SK-N-SH (cell line): Measurements from ENCODE around the gene SCD5. TPM values are rescaled to one million over a fixed set of nuclear protein-coding genes. Genes with fewer than 3 reads are reported as not detected.

Experiments
- CTCF ChIA-PET: fragments of 300-600, 350-600 bp; formaldehyde crosslinking; extraction: SDS; loops from one replicate; lab custom pipeline; 2021; lab: Yijun Ruan, JAX
- POLR2A ChIA-PET: fragments of 350-600 bp; sonication (Branson Sonifier 250); formaldehyde crosslinking; extraction: SDS; loops from one replicate; lab custom pipeline; 2020; ENCODE audit warnings: antibody characterized with exemption, inconsistent platforms; lab: Yijun Ruan, JAX
- DNase-seq: peaks from one replicate; pipeline ENCODE4 v3.0.0; 2012
- H2AFZ ChIP-seq: fragments of 200-600 bp; sonication (generic); 2 replicates; pipeline ENCODE4 v1.8.1; 2016; ENCODE audit warnings: antibody characterized with exemption, mild to moderate bottlenecking, low read depth
- H3F3A ChIP-seq: fragments of 200-600 bp; sonication (generic); replicated peaks from 2 replicates; pipeline ENCODE3; 2016; ENCODE audit warnings: antibody characterized with exemption, mild to moderate bottlenecking; ENCODE audit not compliant: insufficient read depth
- H3K27ac ChIP-seq, 2 experiments: fragments of 200-500 bp in 1 of 2; fragments of 200-600 bp in 1 of 2; sonication (Bioruptor generic) in 1 of 2; sonication (generic), shearing (Covaris generic) in 1 of 2; 2 replicates each; pipeline versions ENCODE4 v1.5.1 to v1.6.1; 2014 to 2016; ENCODE audit warnings: low read depth in 2 of 2, inconsistent platforms in 1 of 2, low read length in 1 of 2, mild to moderate bottlenecking in 1 of 2, mixed read lengths in 1 of 2
- H3K27me3 ChIP-seq: fragments of 200-600 bp; sonication (generic), shearing (Covaris generic); 2 replicates; pipeline ENCODE4 v1.6.1; 2016; ENCODE audit warnings: mixed run types; ENCODE audit not compliant: insufficient read depth
- H3K36me3 ChIP-seq, 2 experiments: fragments of 200-500 bp in 1 of 2; fragments of 200-600 bp in 1 of 2; sonication (Bioruptor generic) in 1 of 2; sonication (generic) in 1 of 2; replicated peaks in 1 of 2; 2 replicates each; pipeline versions ENCODE3 to v1.5.1; 2014 to 2016; ENCODE audit warnings: low read length in 1 of 2, mild to moderate bottlenecking in 1 of 2; ENCODE audit not compliant: insufficient read depth in 2 of 2, control insufficient read depth in 1 of 2
- H3K4me1 ChIP-seq, 2 experiments: fragments of 200-500 bp in 1 of 2; fragments of 200-600 bp in 1 of 2; sonication (Bioruptor generic) in 1 of 2; sonication (generic), shearing (Covaris generic) in 1 of 2; 2 replicates each; pipeline versions ENCODE4 v1.5.1 to v1.6.1; 2014 to 2016; ENCODE audit warnings: low read depth in 1 of 2, low read length in 1 of 2, mixed run types in 1 of 2; ENCODE audit not compliant: insufficient read depth in 2 of 2, control insufficient read depth in 1 of 2
- H3K4me2 ChIP-seq: fragments of 200-600 bp; sonication (generic), shearing (Covaris generic); 2 replicates; pipeline ENCODE4 v1.6.1; 2017; ENCODE audit warnings: mixed run types
- H3K4me3 ChIP-seq, 2 experiments: fragments of 200-500 bp in 1 of 2; fragments of 200-600 bp in 1 of 2; sonication (Bioruptor generic) in 1 of 2; sonication (generic), shearing (Covaris generic) in 1 of 2; 2 replicates each; pipeline versions ENCODE4 v1.5.1 to v1.8.1; 2014 to 2016; ENCODE audit warnings: low read depth in 2 of 2, inconsistent platforms in 1 of 2, low read length in 1 of 2, mild to moderate bottlenecking in 1 of 2, mixed read lengths in 1 of 2, moderate library complexity in 1 of 2
- H3K79me2 ChIP-seq: fragments of 200-600 bp; sonication (generic); 2 replicates; pipeline ENCODE4 v1.8.1; 2017; ENCODE audit warnings: mild to moderate bottlenecking; ENCODE audit not compliant: insufficient read depth
- H3K9ac ChIP-seq: fragments of 200-600 bp; sonication (generic); 2 replicates; pipeline ENCODE4 v1.6.1; 2017; ENCODE audit warnings: mixed run types
- H3K9me2 ChIP-seq: fragments of 200-600 bp; sonication (generic); 2 replicates; pipeline ENCODE4 v1.6.1; 2017; ENCODE audit warnings: mixed run types
- H3K9me3 ChIP-seq: fragments of 200-600 bp; sonication (generic); 2 replicates; pipeline ENCODE4 v1.6.1; 2017; ENCODE audit warnings: mixed run types, mild to moderate bottlenecking, moderate library complexity
- H4K20me1 ChIP-seq: fragments of 200-600 bp; sonication (generic); 2 replicates; pipeline ENCODE4 v1.6.1; 2017; ENCODE audit warnings: mild to moderate bottlenecking, mixed run types; ENCODE audit not compliant: insufficient read depth
- CHD2 ChIP-seq: fragments of 150-350 bp; IDR thresholded peaks from 2 replicates; pipeline ENCODE4 v1.6.1; 2018; ENCODE audit warnings: low read length; ENCODE audit not compliant: partially characterized antibody
- ELF1 ChIP-seq: IDR thresholded peaks from 2 replicates; pipeline ENCODE4 v1.4.0; 2012
- FOSL2 ChIP-seq: IDR thresholded peaks from 2 replicates; pipeline ENCODE4 v1.4.0; 2012; ENCODE audit warnings: low read depth, mild to moderate bottlenecking, moderate library complexity, borderline replicate concordance
- GABPA ChIP-seq: IDR thresholded peaks from 2 replicates; pipeline ENCODE4 v1.4.0; 2012; ENCODE audit warnings: low read depth, mild to moderate bottlenecking
- GATA2 ChIP-seq: sonication (generic); formaldehyde crosslinking; IDR thresholded peaks from 2 replicates; pipeline ENCODE4 v1.5.0; 2020; ENCODE audit warnings: mild to moderate bottlenecking, missing genetic modification reagents
- IRF3 ChIP-seq: fragments of 150-350 bp; IDR thresholded peaks from 2 replicates; pipeline ENCODE4 v1.6.1; 2016; ENCODE audit warnings: mild to moderate bottlenecking, low read depth, low read length
- MXI1 ChIP-seq: IDR thresholded peaks from 2 replicates; pipeline ENCODE4 v1.6.1; 2012; ENCODE audit warnings: mild to moderate bottlenecking, low read depth, low read length, improper control_type of control experiment
- NRF1 ChIP-seq: IDR thresholded peaks from 2 replicates; pipeline ENCODE4 v1.6.1; 2012; ENCODE audit warnings: low read depth, mild to moderate bottlenecking, low read length
- RCOR1 ChIP-seq: fragments of 150-350 bp; IDR thresholded peaks from 2 replicates; pipeline ENCODE4 v1.6.1; 2017; ENCODE audit warnings: antibody characterized with exemption, low read length
- RFX5 ChIP-seq: IDR thresholded peaks from 2 replicates; pipeline ENCODE4 v1.6.1; 2012; ENCODE audit warnings: mild to moderate bottlenecking, improper control_type of control experiment, low read length
- SIN3A ChIP-seq: IDR thresholded peaks from 2 replicates; pipeline ENCODE4 v1.6.1; 2012; ENCODE audit warnings: low read depth, mild to moderate bottlenecking, low read length, moderate library complexity, borderline replicate concordance
- TAF1 ChIP-seq: IDR thresholded peaks from 2 replicates; pipeline ENCODE4 v1.6.1; 2012; ENCODE audit warnings: low read depth, mild to moderate bottlenecking, low read length, moderate library complexity, borderline replicate concordance
- TEAD4 ChIP-seq: IDR thresholded peaks from 2 replicates; pipeline ENCODE4 v1.4.0; 2012; ENCODE audit warnings: mild to moderate bottlenecking, borderline replicate concordance; ENCODE audit not compliant: insufficient read depth
- YY1 ChIP-seq: IDR thresholded peaks from 2 replicates; pipeline ENCODE4 v1.4.0; 2012; ENCODE audit warnings: low read depth, mild to moderate bottlenecking
- WGBS: methylation state at CpG from one replicate; pipeline ENCODE4 v1.1.6; 2017; ENCODE audit warnings: low lambda C conversion rate; 5-methylcytosine and 5-hydroxymethylcytosine counted together
- polyA plus RNA-seq, 3 experiments: library from polyadenylated mRNA; depleted of rRNA; stranded (reverse); fragments of >200 nt; gene quantifications; 2 replicates each; pipeline ENCODE4 v1.2.3, GENCODE V29; 2012
- TF ChIP-seq, protein P1 (sequence below): IDR thresholded peaks from 2 replicates; pipeline ENCODE4; 2012
- TF ChIP-seq, protein P2 (sequence below): fragments of 150-350 bp; IDR thresholded peaks from 2 replicates; pipeline ENCODE4 v1.6.1; 2017; ENCODE audit warnings: antibody characterized with exemption, low read length, low read depth, borderline replicate concordance
- TF ChIP-seq, protein P3 (sequence below): IDR thresholded peaks from 2 replicates; pipeline ENCODE4 v1.4.0; 2012; ENCODE audit warnings: low read depth, borderline replicate concordance
- TF ChIP-seq, protein P4 (sequence below): IDR thresholded peaks from 2 replicates; pipeline ENCODE4 v1.4.0; 2012; ENCODE audit warnings: low read depth, borderline replicate concordance

The SCD5 gene
- polyA plus RNA-seq, 1 of the 3 experiments (the other 2 are of a cell fraction): 23.7 TPM

DNA sequence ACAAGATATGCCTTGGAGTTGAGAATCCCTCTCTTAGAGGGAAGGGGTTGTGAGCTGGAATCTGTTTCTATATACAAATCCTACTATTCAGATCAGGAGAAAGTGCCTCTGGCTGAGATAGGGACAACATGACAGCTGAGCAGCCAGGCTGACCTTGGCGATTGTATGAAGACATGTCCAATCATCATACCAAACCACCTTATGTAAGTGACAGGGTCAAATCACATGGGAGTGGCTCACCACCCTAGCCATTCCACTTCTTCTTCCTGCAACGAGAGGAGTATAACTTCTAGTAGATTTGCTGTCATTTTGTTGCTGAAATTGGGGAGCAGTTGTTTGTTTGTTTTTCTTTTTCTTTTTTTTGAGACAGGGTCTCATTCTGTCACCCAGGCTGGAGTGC lies 188.6 kb downstream of the SCD5 start (continued):
- TF ChIP-seq CHD2 (no peak), IRF3 (no peak)
- TF ChIP-seq, protein P1, sequence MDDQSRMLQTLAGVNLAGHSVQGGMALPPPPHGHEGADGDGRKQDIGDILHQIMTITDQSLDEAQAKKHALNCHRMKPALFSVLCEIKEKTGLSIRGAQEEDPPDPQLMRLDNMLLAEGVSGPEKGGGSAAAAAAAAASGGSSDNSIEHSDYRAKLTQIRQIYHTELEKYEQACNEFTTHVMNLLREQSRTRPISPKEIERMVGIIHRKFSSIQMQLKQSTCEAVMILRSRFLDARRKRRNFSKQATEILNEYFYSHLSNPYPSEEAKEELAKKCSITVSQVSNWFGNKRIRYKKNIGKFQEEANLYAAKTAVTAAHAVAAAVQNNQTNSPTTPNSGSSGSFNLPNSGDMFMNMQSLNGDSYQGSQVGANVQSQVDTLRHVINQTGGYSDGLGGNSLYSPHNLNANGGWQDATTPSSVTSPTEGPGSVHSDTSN: no peak

DNA sequence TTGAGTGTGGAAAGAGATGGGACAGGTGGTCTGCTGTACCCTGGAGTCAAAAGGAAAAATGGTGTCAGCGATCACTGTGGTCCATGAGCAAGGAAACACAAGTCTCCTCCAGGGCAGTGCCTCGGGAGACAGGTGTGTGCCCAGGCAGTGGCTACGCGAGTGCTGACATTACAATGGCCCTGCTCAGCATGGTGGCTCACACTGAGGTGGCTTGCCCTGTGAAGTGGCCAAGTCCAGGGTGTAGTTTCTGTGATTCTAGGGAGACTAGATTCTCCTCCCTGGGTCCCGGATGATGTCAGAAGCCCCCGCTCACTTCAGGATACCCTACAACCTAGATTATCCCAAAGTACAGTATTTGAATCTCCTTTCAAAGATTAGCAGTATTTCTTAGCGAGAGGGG lies 192.0 kb downstream of the SCD5 start:
- Histone ChIP-seq H3K9me3 (no peaks in the 10 kb centered on the region), H2AFZ (no peak overlapping the region), H3K79me2 (no peaks in the 10 kb centered on the region), H3K9me2 (no peaks in the 10 kb centered on the region), H3K4me3 (no peak overlapping the region), H3K36me3 (no peaks in the 10 kb centered on the region), H4K20me1 (no peaks in the 10 kb centered on the region), H3K27ac (no peak overlapping the region), H3K4me1 (no peaks in the 10 kb centered on the region), H3K4me2 (no peak overlapping the region), H3F3A (no peaks in the 10 kb centered on the region), H3K9ac (no peak overlapping the region), H3K27me3 (no peaks in the 10 kb centered on the region)
- POLR2A ChIA-PET: no interaction called here
- CTCF ChIA-PET: no interaction called here
- TF ChIP-seq GABPA (no peak), MXI1 (no peak), TEAD4 (no peak), NRF1 (no peak), TAF1 (no peak), SIN3A (no peak)
- TF ChIP-seq, protein P1: no peak
- no peak for DNase-seq
- 79% methylated on average over 7 of the region's 7 CpGs for WGBS

DNA sequence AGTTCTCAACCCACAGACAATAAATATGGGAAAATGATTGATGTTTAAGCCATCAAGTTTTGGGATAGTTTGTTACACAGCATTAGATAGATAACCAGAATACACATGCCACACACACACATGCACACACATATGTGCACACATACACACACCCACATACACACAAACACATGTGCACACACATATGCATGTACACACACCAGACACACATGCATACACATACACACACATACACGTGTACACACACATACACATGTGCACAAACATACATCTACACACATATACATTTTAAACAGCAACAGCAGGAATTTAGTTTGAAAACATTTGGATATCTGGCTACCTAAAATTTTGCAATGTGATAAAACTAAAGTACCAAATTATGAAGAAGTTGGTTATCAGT lies 194.1 kb downstream of the SCD5 start:
- H2AFZ ChIP-seq: no peak overlapping the region
- no peak overlapping the region for H3K4me2 ChIP-seq
- 68% methylated on average over 1 of the region's 1 CpG for WGBS
- no peak for DNase-seq
- H3K4me3 ChIP-seq: no peak overlapping the region
- H3K9me2 ChIP-seq: no peaks in the 10 kb centered on the region
- no peaks in the 10 kb centered on the region for H3K36me3 ChIP-seq
- H3F3A ChIP-seq: no peaks in the 10 kb centered on the region
- H3K9ac ChIP-seq: no peak overlapping the region
- no peaks in the 10 kb centered on the region for H3K9me3 ChIP-seq
- no peak overlapping the region for H3K27ac ChIP-seq
- no peaks in the 10 kb centered on the region for H3K79me2 ChIP-seq
- no peaks in the 10 kb centered on the region for H3K4me1 ChIP-seq
- H3K27me3 ChIP-seq: no peaks in the 10 kb centered on the region
- ChIA-PET CTCF (no interaction called here), POLR2A (no interaction called here)
- H4K20me1 ChIP-seq: no peaks in the 10 kb centered on the region
- TF ChIP-seq ELF1: no peak
- no peak for TF ChIP-seq FOSL2
- no peak for TF ChIP-seq RCOR1
- no peak for TF ChIP-seq SIN3A
- no peak for TF ChIP-seq YY1
- TF ChIP-seq, protein P2, sequence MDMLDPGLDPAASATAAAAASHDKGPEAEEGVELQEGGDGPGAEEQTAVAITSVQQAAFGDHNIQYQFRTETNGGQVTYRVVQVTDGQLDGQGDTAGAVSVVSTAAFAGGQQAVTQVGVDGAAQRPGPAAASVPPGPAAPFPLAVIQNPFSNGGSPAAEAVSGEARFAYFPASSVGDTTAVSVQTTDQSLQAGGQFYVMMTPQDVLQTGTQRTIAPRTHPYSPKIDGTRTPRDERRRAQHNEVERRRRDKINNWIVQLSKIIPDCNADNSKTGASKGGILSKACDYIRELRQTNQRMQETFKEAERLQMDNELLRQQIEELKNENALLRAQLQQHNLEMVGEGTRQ: no peak
- no peak for TF ChIP-seq GATA2 (CRISPR knock-in tag)
- TF ChIP-seq RFX5: no peak
- no peak for TF ChIP-seq IRF3
- TF ChIP-seq, protein P3, sequence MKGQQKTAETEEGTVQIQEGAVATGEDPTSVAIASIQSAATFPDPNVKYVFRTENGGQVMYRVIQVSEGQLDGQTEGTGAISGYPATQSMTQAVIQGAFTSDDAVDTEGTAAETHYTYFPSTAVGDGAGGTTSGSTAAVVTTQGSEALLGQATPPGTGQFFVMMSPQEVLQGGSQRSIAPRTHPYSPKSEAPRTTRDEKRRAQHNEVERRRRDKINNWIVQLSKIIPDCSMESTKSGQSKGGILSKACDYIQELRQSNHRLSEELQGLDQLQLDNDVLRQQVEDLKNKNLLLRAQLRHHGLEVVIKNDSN: no peak
- TF ChIP-seq, protein P4, sequence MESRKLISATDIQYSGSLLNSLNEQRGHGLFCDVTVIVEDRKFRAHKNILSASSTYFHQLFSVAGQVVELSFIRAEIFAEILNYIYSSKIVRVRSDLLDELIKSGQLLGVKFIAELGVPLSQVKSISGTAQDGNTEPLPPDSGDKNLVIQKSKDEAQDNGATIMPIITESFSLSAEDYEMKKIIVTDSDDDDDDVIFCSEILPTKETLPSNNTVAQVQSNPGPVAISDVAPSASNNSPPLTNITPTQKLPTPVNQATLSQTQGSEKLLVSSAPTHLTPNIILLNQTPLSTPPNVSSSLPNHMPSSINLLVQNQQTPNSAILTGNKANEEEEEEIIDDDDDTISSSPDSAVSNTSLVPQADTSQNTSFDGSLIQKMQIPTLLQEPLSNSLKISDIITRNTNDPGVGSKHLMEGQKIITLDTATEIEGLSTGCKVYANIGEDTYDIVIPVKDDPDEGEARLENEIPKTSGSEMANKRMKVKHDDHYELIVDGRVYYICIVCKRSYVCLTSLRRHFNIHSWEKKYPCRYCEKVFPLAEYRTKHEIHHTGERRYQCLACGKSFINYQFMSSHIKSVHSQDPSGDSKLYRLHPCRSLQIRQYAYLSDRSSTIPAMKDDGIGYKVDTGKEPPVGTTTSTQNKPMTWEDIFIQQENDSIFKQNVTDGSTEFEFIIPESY: no peak
